ENCODE measurements around the gene DHRSX. TPM values are rescaled to one million over a fixed set of nuclear protein-coding genes. Genes with fewer than 3 reads are reported as not detected.

Gene DHRSX
- total and polyA plus RNA-seq, 2 donors (not counting 1 experiment from before 2014, with no cell fraction given), result 18.8 to 39.0 TPM

DNA sequence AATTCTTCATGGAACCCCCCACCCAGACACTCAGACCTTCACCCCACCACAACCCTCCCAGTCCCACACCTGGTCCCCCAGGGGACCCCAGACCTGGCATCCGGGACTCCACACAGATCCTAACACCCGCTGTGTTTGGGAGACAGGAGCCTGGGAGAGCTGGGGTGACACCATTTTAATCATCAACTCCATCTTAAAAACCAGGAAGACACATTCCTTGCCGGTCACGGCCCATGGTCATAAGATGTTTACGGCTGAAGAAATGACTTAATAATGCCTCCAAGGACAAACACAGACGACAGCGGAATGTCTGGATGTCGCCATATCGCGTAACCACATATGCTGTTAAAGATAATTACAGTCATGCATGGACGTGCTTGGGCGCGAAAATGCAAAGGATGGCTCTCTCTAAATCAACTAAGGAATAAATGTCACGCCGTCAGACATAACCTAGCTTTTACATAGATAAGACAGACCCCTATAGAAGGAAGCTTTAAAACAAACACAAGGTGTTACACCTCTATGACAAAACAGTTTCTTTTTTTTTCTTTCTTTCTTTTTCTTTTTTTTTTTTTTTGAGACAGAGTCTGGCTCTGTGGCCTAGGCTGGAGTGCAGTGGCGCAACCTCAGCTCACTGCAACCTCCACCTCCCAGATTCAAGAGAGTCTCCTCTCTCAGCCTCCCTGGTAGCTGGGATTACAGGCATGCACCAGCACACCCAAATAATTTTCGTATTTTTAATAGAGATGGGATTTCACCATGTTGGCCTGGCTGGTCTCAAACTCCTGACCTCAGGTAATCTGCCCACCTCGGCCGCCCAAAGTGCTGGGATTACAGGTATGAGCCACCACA lies 2.1 kb upstream of the DHRSX start:
- H4K20me1 ChIP-seq (ENCODE audit: control insufficient read depth, insufficient read depth, low read length, poor library complexity, severe bottlenecking), result peaks cover 11% of the 10 kb centered on the region
- no peak for TF ChIP-seq EZH2 (IDR thresholded peaks at IDR 0.05; ENCODE audit: borderline replicate concordance, insufficient read depth, low read depth, low read length, poor library complexity, severe bottlenecking)
- TF ChIP-seq, protein P1, sequence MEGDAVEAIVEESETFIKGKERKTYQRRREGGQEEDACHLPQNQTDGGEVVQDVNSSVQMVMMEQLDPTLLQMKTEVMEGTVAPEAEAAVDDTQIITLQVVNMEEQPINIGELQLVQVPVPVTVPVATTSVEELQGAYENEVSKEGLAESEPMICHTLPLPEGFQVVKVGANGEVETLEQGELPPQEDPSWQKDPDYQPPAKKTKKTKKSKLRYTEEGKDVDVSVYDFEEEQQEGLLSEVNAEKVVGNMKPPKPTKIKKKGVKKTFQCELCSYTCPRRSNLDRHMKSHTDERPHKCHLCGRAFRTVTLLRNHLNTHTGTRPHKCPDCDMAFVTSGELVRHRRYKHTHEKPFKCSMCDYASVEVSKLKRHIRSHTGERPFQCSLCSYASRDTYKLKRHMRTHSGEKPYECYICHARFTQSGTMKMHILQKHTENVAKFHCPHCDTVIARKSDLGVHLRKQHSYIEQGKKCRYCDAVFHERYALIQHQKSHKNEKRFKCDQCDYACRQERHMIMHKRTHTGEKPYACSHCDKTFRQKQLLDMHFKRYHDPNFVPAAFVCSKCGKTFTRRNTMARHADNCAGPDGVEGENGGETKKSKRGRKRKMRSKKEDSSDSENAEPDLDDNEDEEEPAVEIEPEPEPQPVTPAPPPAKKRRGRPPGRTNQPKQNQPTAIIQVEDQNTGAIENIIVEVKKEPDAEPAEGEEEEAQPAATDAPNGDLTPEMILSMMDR (IDR thresholded peaks at IDR 0.05), result no peak
- no peak overlapping the region for H3K9ac ChIP-seq (ENCODE audit: low read length)
- Mint-ChIP-seq H3K27me3 (no peaks in the 10 kb centered on the region), H3K4me1 (peaks cover 22% of the 10 kb centered on the region), H3K4me3 (no peak overlapping the region), H3K27ac (peak overlapping the region; percentile 1), H3K9me3 (ENCODE audit: insufficient read depth) (no peaks in the 10 kb centered on the region)
- no peak overlapping the region for H3K4me3 ChIP-seq (ENCODE audit: control extremely low read depth in 1 of 5, extremely low read depth in 1 of 5, insufficient read depth in 1 of 5, low read depth in 2 of 5, low read length in 4 of 5)
- no peak overlapping the region for H3K4me2 ChIP-seq (replicated peaks; ENCODE audit: low read depth, low read length, poor library complexity, severe bottlenecking)
- WGBS (ENCODE audit: insufficient coverage), result 92% methylated on average over 11 of the region's 19 CpGs
- H2AFZ ChIP-seq (ENCODE audit: insufficient read depth, low read depth, low read length, poor library complexity, severe bottlenecking), result no peak overlapping the region
- H3K36me3 ChIP-seq (replicated peaks in 1 of 2; ENCODE audit: control extremely low read depth in 1 of 2, control insufficient read depth in 1 of 2, extremely low read depth in 1 of 2, insufficient read depth in 2 of 2, low read length in 1 of 2), result peaks cover 0 to 5% of the 10 kb centered on the region in 2 experiments
- no peak overlapping the region for H3K27ac ChIP-seq (ENCODE audit: low read length in 2 of 2)
- H3K9me3 ChIP-seq (ENCODE audit: control extremely low read depth in 1 of 3, control insufficient read depth in 2 of 3, insufficient read depth in 1 of 3, low read length in 2 of 3), result no peaks in the 10 kb centered on the region
- ChIA-PET POLR2A (no interaction called here), CTCF (no interaction called here)
- H3K4me1 ChIP-seq (ENCODE audit: control insufficient read depth in 2 of 2, insufficient read depth in 2 of 2, low read length in 2 of 2), result peaks cover 18 to 28% of the 10 kb centered on the region in 2 donors
- intact Hi-C loops (cut with micrococcal nuclease), result no loop called here
- no peak for DNase-seq
- no peaks in the 10 kb centered on the region for H3K27me3 ChIP-seq (replicated peaks in 1 of 4; ENCODE audit: control extremely low read depth in 1 of 4, control insufficient read depth in 3 of 4, insufficient read depth in 4 of 4, low read length in 3 of 4)
- H3K79me2 ChIP-seq (ENCODE audit: control insufficient read depth, insufficient read depth, low read length), result peaks cover 25% of the 10 kb centered on the region
- no peak for ATAC-seq (ENCODE audit: low read depth)

DNA sequence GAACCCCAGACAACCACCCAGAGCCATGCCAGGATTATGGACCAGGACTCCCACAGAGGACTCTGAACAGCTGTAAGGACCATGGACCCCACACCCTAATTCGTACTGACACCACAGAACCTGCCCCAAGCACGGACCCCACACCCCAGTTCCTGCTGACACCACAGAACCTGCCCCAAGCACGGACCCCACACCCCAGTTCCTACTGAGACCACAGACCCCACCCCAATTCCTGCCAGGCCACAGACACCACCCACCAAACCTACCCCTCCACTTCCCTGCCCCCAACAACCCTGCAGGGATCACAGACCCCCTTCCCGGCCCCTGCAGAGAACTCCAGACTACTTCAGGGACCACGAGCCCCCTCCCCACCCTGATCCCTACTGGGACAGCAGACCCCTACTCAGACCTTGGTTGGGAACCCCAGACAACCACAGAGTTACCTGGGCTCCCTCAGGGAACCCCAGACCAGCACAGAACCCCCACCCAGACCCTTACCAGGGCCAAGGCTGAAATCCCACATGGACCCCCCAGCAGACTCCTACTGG lies 1.4 kb upstream of the DHRSX start:
- POLR2A ChIA-PET, result no interaction called here
- intact Hi-C loops (cut with micrococcal nuclease), result no loop called here
- peaks cover 0 to 6% of the 10 kb centered on the region in 2 experiments for H3K36me3 ChIP-seq (replicated peaks in 1 of 2; ENCODE audit: control extremely low read depth in 1 of 2, control insufficient read depth in 1 of 2, extremely low read depth in 1 of 2, insufficient read depth in 2 of 2, low read length in 1 of 2)
- H3K4me3 ChIP-seq (ENCODE audit: control extremely low read depth in 1 of 5, extremely low read depth in 1 of 5, insufficient read depth in 1 of 5, low read depth in 2 of 5, low read length in 4 of 5), result no peak overlapping the region
- no peak for ATAC-seq (ENCODE audit: low read depth)
- 84% methylated on average over 5 of the region's 5 CpGs for WGBS (ENCODE audit: insufficient coverage)
- peaks cover 29% of the 10 kb centered on the region for H3K4me1 Mint-ChIP-seq
- no peaks in the 10 kb centered on the region for H3K9me3 ChIP-seq (ENCODE audit: control extremely low read depth in 1 of 3, control insufficient read depth in 2 of 3, insufficient read depth in 1 of 3, low read length in 2 of 3)
- CTCF ChIA-PET, result no interaction called here
- no peaks in the 10 kb centered on the region for H3K9me3 Mint-ChIP-seq (ENCODE audit: insufficient read depth)
- peak overlapping the region; percentile 78 for H3K27ac Mint-ChIP-seq
- H3K4me3 Mint-ChIP-seq, result peak overlapping the region; percentile 74
- no peaks in the 10 kb centered on the region for H3K27me3 Mint-ChIP-seq
- no peak for DNase-seq
- H3K27ac ChIP-seq (ENCODE audit: low read length in 2 of 2), result no peak overlapping the region
- peaks cover 22 to 34% of the 10 kb centered on the region in 2 donors for H3K4me1 ChIP-seq (ENCODE audit: control insufficient read depth in 2 of 2, insufficient read depth in 2 of 2, low read length in 2 of 2)
- H3K9ac ChIP-seq (ENCODE audit: low read length), result no peak overlapping the region
- peaks cover 11% of the 10 kb centered on the region for H4K20me1 ChIP-seq (ENCODE audit: control insufficient read depth, insufficient read depth, low read length, poor library complexity, severe bottlenecking)
- H2AFZ ChIP-seq (ENCODE audit: insufficient read depth, low read depth, low read length, poor library complexity, severe bottlenecking), result no peak overlapping the region
- peaks cover 32% of the 10 kb centered on the region for H3K79me2 ChIP-seq (ENCODE audit: control insufficient read depth, insufficient read depth, low read length)
- TF ChIP-seq, protein P1 (IDR thresholded peaks at IDR 0.05), result no peak
- TF ChIP-seq EZH2 (IDR thresholded peaks at IDR 0.05; ENCODE audit: borderline replicate concordance, insufficient read depth, low read depth, low read length, poor library complexity, severe bottlenecking), result no peak
- H3K27me3 ChIP-seq (replicated peaks in 1 of 4; ENCODE audit: control extremely low read depth in 1 of 4, control insufficient read depth in 3 of 4, insufficient read depth in 4 of 4, low read length in 3 of 4), result no peaks in the 10 kb centered on the region
- no peak overlapping the region for H3K4me2 ChIP-seq (replicated peaks; ENCODE audit: low read depth, low read length, poor library complexity, severe bottlenecking)
